Right lobe of liver (tissue), 6 donors: Measurements from ENCODE around the gene ACAP3. TPM values are rescaled to one million over a fixed set of nuclear protein-coding genes. Genes with fewer than 3 reads are reported as not detected.

ENCODE experiments used
- ATAC-seq, 4 donors: fragments of 200-7000 bp; cut with Tn5 transposase; one replicate each; pipeline ENCODE4 v1.9.1; 2020; ENCODE audit warnings: mild to moderate bottlenecking in 4 of 4, moderate library complexity in 4 of 4
- DNase-seq, 3 donors: peaks; one replicate each; pipeline ENCODE4 v3.0.0-alpha.2; 2020
- H3K27ac ChIP-seq, 3 donors: fragments of 200-600 bp; one replicate each; pipeline ENCODE4 v1.8.0; 2022
- H3K27me3 ChIP-seq, 2 donors: fragments of 200-600 bp; one replicate each; pipeline ENCODE4 v1.8.0; 2022
- H3K36me3 ChIP-seq, 4 donors: fragments of 200-600 bp; sonication (generic) in 1 of 4; one replicate each; pipeline versions ENCODE4 v1.5.1 to v1.8.0; 2017 to 2022; ENCODE audit warnings: control low read depth in 1 of 4
- H3K4me1 ChIP-seq, 4 donors: fragments of 200-600 bp; sonication (generic) in 1 of 4; one replicate each; pipeline versions ENCODE4 v1.5.1 to v1.8.0; 2017 to 2022; ENCODE audit warnings: control low read depth in 1 of 4
- H3K4me3 ChIP-seq, 3 donors: fragments of 200-600 bp; one replicate each; pipeline ENCODE4 v1.8.0; 2022
- H3K9me3 ChIP-seq, 4 donors: fragments of 200-600 bp; sonication (generic) in 1 of 4; one replicate each; pipeline versions ENCODE4 v1.5.1 to v1.8.0; 2017 to 2022; ENCODE audit warnings: control low read depth in 1 of 4
- CTCF ChIP-seq, 4 donors: fragments of 200-600 bp in 3 of 4; fragments of 450-650 bp in 1 of 4; IDR thresholded peaks; one replicate each; pipeline versions ENCODE4 v1.5.1 to v1.8.0; 2016 to 2022; ENCODE audit warnings: antibody characterized with exemption in 4 of 4, mild to moderate bottlenecking in 2 of 4
- POLR2A ChIP-seq: fragments of 450-650 bp; IDR thresholded peaks from one replicate; pipeline ENCODE4 v1.6.1; 2017; ENCODE audit warnings: antibody characterized with exemption, mild to moderate bottlenecking
- WGBS: methylation state at CpG from one replicate; pipeline ENCODE4 v1.1.6; 2018; ENCODE audit warnings: low coverage, low lambda C conversion rate; ENCODE audit not compliant: insufficient coverage; ENCODE audit errors: missing lambda C conversion rate; 5-methylcytosine and 5-hydroxymethylcytosine counted together
- intact Hi-C, 2 donors: fragments of 100-400 bp; cut with DNase I; formaldehyde crosslinking; loops; one replicate each; pipeline versions ENCODE4 v1.11.2 to v1.14.1; 2022
- total RNA-seq, 6 experiments: library from RNA; depleted of rRNA in 2 of 6; stranded (reverse); fragments of >200 nt in 2 of 6; fragmentation: NEBNext Ultra II Directional in 3 of 6; extraction: Animal tissue kit (Norgen Biotek cat#: 25700) in 3 of 6; gene quantifications; one replicate each; pipeline versions ENCODE4 v1.1.0 to v1.2.4, GENCODE V29; 2016 to 2023
- donor health status: DM: no; HTN: yes; CAD: no.
- donor health status: DM: no; HTN: no; CAD: no.
- donor health status: DM: no; HTN: no; CAD: no.
- donor health status: DM: no; HTN: yes; CAD: no.
- donor health status: DM: no; HTN: yes; CAD: no.

Gene ACAP3
- total RNA-seq, 6 experiments from 2014 or later = 20.1 to 28.0 (median 22.0) TPM

GRCh38 chr1:1346501-1346890, 38.8 kb upstream of the ACAP3 start:
- H3K27me3 ChIP-seq = no peaks in the 10 kb centered on the region
- peaks cover 0 to 3% (median 0%) of the 10 kb centered on the region in 4 donors for H3K36me3 ChIP-seq
- TF ChIP-seq CTCF (IDR thresholded peaks at IDR 0.05) (no peak), POLR2A (no peak)
- H3K27ac ChIP-seq = no peak overlapping the region
- H3K4me1 ChIP-seq = peaks cover 0 to 47% (median 25%) of the 10 kb centered on the region in 4 donors
- DNase-seq = no peak
- no peaks in the 10 kb centered on the region for H3K9me3 ChIP-seq
- intact Hi-C loops = no loop called here
- no peak overlapping the region for H3K4me3 ChIP-seq
- no peak for ATAC-seq
- whole genome bisulfite sequencing = 85% methylated on average over 4 of the region's 10 CpGs

DNA sequence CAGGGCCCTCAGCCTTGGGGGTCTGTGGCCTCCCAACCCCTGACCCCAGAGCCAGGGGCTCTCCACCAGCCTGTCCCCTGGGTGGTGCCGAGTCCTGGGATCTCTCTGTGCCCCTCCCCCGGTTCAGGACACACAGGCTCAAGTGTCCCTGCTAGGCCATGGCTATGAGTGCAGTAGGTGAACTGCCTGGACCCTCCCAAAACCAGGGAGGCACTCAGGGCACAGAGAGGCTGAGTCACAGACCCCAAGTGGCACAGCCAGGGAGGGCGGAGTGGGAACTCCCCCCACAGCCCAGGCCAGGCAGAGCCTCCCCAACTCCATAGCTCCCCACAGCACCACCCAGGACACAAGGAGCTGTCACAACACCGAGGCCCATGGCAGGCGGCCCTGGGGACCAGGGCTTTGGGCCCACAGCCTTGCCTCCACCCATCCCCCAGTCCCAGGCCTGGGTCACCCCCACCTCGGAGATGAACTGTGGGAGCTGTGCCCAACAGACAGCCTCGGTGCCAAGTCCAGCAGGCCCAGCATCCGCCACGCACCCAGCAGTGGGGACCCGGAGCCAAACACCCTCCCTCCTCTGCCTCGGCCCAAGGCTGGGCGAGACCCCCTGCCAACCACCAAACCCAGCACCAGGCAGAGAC, 38.2 kb upstream of the ACAP3 start:
- H3K27ac ChIP-seq = no peak overlapping the region
- H3K4me3 ChIP-seq = no peak overlapping the region
- H3K27me3 ChIP-seq = no peaks in the 10 kb centered on the region
- peaks cover 0 to 3% (median 0%) of the 10 kb centered on the region in 4 donors for H3K36me3 ChIP-seq
- DNase-seq (no peak), ATAC-seq (no peak)
- peaks cover 0 to 47% (median 25%) of the 10 kb centered on the region in 4 donors for H3K4me1 ChIP-seq
- 67% methylated on average over 1 of the region's 12 CpGs for WGBS
- intact Hi-C loops = no loop called here
- H3K9me3 ChIP-seq = no peaks in the 10 kb centered on the region
- TF ChIP-seq POLR2A = no peak
- TF ChIP-seq CTCF (IDR thresholded peaks at IDR 0.05) = no peak

DNA sequence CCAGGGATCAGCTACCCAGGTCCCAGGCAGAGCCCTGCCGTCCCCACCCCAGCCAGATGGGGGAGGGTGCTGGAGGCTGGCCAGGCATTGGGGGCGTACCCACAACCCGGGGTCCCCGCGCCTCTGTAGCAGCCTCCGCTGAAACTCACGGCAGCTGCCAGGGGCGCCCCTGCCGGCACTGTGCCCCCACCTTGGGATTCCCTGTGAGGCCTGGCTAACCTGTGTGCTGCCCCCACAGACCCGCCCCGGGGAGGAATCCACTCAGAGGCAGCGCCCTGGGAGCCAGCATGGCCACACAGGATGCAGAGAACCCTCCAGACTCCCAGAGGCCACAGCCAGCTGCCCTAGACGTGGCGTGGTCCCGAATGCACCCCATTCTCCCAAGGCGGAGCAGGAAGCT, 37.7 kb upstream of the ACAP3 start:
- DNase-seq (no peak), ATAC-seq (no peak)
- peaks cover 0 to 47% (median 25%) of the 10 kb centered on the region in 4 donors for H3K4me1 ChIP-seq
- peaks cover 0 to 3% (median under 1%) of the 10 kb centered on the region in 4 donors for H3K36me3 ChIP-seq
- no peaks in the 10 kb centered on the region for H3K27me3 ChIP-seq
- no peaks in the 10 kb centered on the region for H3K9me3 ChIP-seq
- no peak overlapping the region for H3K27ac ChIP-seq
- TF ChIP-seq POLR2A (no peak), CTCF (IDR thresholded peaks at IDR 0.05) (no peak)
- intact Hi-C loops = no loop called here
- H3K4me3 ChIP-seq = no peak overlapping the region
- WGBS = 70% methylated on average over 2 of the region's 16 CpGs

DNA sequence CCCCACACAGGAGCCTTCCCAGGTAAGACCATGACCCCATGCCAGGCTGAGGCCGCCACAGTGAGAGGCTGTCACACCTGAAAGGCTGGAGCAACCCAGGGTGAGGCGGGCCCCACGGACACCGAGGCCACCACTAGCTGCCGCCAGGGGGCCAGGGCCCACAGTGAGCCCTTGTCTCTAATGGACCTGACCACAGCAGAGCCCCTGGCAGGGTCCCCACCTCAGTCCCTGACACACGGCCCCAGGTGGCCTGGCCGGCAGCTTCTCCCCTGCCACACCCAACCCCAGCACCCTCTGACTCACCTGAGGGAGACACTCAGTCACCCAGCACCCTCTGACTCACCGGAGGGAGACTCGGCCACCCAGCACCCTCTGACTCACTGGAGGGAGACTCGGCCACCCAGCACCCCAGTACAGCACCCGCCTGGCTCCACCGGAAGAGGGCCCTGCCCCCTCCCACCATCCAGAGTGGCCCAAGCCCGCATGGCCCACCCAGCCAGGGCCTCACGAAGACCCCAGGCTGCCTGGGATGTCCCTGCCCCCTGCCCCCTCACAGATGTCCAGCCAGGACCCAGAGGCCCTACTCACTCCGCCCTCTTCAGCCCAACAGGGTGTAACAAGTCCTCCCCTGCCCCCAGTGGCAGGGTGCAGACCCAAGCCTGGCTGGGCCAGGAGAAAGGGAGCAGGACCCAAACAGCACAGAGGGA, 37.1 kb upstream of the ACAP3 start:
- Histone ChIP-seq H3K4me3 (peak overlapping the region in 1 of 3 donors; percentile 20), H3K27me3 (no peaks in the 10 kb centered on the region), H3K9me3 (no peaks in the 10 kb centered on the region), H3K4me1 (peaks cover 0 to 47% (median 25%) of the 10 kb centered on the region in 4 donors), H3K36me3 (peaks cover 0 to 3% (median under 1%) of the 10 kb centered on the region in 4 donors), H3K27ac (peak overlapping the region in 2 of 3 donors; percentile 49 to 52)
- TF ChIP-seq CTCF (IDR thresholded peaks at IDR 0.05) (peak; percentile 17 to 35 (median 32)), POLR2A (no peak)
- 51% methylated on average over 3 of the region's 15 CpGs for WGBS
- peak in 3 of 4 donors; percentile 0 to 31 (median 29) for ATAC-seq
- intact Hi-C loops = no loop called here
- no peak for DNase-seq
